Measurements from ENCODE around the gene KIR3DL2.
"Not testable (repeated sequence)": the region's sequence is repeated elsewhere in the genome, so short reads cannot be mapped to it uniquely, and the experiment has no call there.

KIR3DL2 gene

GRCh38 chr19:54850061-54850640, at the start of gene KIR3DL2:
Gene KIR3DL2, plus strand, starts transcription at chr19:54850443. Its CDS starts 33 bp downstream, at chr19:54850476.
- H3K79me2 ChIP-seq (ENCODE audit: low read length); H3K9me3 ChIP-seq (replicated peaks; ENCODE audit: insufficient read depth, low read length); H4K20me1 ChIP-seq (ENCODE audit: insufficient read depth, low read length); H3F3A ChIP-seq (ENCODE audit: insufficient read depth, low read length); H3K4me3 ChIP-seq (ENCODE audit: low read length); H3K9me2 ChIP-seq (replicated peaks; ENCODE audit: insufficient read depth, low read length); H3K36me3 ChIP-seq (replicated peaks; ENCODE audit: insufficient read depth, low read length); H3K4me1 ChIP-seq (ENCODE audit: low read length); H2AFZ ChIP-seq (ENCODE audit: low read length); H3K9ac ChIP-seq (ENCODE audit: low read length); H3K4me2 ChIP-seq (ENCODE audit: low read depth, low read length); DNase-seq; H3K27ac ChIP-seq (ENCODE audit: low read length): not testable (repeated sequence)
- H3K27me3 ChIP-seq (replicated peaks; ENCODE audit: insufficient read depth, low read length) = peaks cover 46% of the 10 kb centered on the region

DNA sequence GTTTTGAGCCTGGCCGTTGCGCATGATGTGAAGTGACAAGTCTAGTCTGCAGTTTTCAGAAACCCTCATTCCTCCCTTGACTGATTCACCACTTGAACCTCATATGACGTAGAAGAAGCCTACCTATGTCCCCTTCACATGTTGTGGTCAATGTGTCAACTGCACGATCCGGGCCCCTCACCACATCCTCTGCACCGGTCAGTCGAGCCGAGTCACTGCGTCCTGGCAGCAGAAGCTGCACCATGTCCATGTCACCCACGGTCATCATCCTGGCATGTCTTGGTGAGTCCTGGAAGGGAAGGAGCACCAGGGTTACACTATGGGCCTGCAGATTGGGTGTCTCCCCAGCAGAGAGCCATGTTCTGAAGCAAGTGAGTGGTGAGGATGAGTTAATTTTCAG, 46.8 kb upstream of the KIR3DL2 start, which contains the start of gene KIR2DL4:
KIR2DL4 (plus strand) TSS at position 201 of the 400 bp plus-strand sequence; CDS start at position 243, 42 bp downstream.
- H3K9me3 ChIP-seq (replicated peaks; ENCODE audit: insufficient read depth, low read length) = no peaks in the 10 kb centered on the region
- no peak for DNase-seq
- no peaks in the 10 kb centered on the region for H3K4me1 ChIP-seq (ENCODE audit: low read length)
- H3K4me2 ChIP-seq (ENCODE audit: low read depth, low read length) = no peak within 1 kb of the TSS
- no peaks in the 10 kb centered on the region for H3K9me2 ChIP-seq (replicated peaks; ENCODE audit: insufficient read depth, low read length)
- H3K27ac ChIP-seq (ENCODE audit: low read length) = no peak within 1 kb of the TSS
- no peaks in the 10 kb centered on the region for H3K36me3 ChIP-seq (replicated peaks; ENCODE audit: insufficient read depth, low read length)
- H4K20me1 ChIP-seq (ENCODE audit: insufficient read depth, low read length) = no peaks in the 10 kb centered on the region
- no peaks in the 10 kb centered on the region; the same call in 1 of the 2 replicates for H3K27me3 ChIP-seq (replicated peaks; ENCODE audit: insufficient read depth, low read length)
- no peak within 1 kb of the TSS for H3K4me3 ChIP-seq (ENCODE audit: low read length)
- TF ChIP-seq EZH2 (optimal IDR thresholded peaks at IDR 0.05; ENCODE audit: low read depth, low read length) (no peak), EZH2phosphoT487 (IDR thresholded peaks at IDR 0.05; ENCODE audit: low read length) (no peak)
- TF ChIP-seq, protein P1, sequence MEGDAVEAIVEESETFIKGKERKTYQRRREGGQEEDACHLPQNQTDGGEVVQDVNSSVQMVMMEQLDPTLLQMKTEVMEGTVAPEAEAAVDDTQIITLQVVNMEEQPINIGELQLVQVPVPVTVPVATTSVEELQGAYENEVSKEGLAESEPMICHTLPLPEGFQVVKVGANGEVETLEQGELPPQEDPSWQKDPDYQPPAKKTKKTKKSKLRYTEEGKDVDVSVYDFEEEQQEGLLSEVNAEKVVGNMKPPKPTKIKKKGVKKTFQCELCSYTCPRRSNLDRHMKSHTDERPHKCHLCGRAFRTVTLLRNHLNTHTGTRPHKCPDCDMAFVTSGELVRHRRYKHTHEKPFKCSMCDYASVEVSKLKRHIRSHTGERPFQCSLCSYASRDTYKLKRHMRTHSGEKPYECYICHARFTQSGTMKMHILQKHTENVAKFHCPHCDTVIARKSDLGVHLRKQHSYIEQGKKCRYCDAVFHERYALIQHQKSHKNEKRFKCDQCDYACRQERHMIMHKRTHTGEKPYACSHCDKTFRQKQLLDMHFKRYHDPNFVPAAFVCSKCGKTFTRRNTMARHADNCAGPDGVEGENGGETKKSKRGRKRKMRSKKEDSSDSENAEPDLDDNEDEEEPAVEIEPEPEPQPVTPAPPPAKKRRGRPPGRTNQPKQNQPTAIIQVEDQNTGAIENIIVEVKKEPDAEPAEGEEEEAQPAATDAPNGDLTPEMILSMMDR (IDR thresholded peaks at IDR 0.05; ENCODE audit: low read length) = no peak
- no peaks in the 10 kb centered on the region for H3K79me2 ChIP-seq (ENCODE audit: low read length)
- no peak within 1 kb of the TSS for H3K9ac ChIP-seq (ENCODE audit: low read length)
- H3F3A ChIP-seq (ENCODE audit: insufficient read depth, low read length) = no peaks in the 10 kb centered on the region
- H2AFZ ChIP-seq (ENCODE audit: low read length) = no peak within 1 kb of the TSS

GRCh38 chr19:54804101-54804500, 46.1 kb upstream of the KIR3DL2 start:
- no peak for TF ChIP-seq EZH2phosphoT487 (IDR thresholded peaks at IDR 0.05; ENCODE audit: low read length)
- TF ChIP-seq, protein P1 (IDR thresholded peaks at IDR 0.05; ENCODE audit: low read length) = no peak
- no peak for TF ChIP-seq EZH2 (optimal IDR thresholded peaks at IDR 0.05; ENCODE audit: low read depth, low read length)
- no peak overlapping the region for H2AFZ ChIP-seq (ENCODE audit: low read length)

GRCh38 chr19:54804571-54804970, 45.7 kb upstream of the KIR3DL2 start:
- Histone ChIP-seq H3K27me3 (replicated peaks; ENCODE audit: insufficient read depth, low read length) (no peaks in the 10 kb centered on the region; the same call in 1 of the 2 replicates), H4K20me1 (ENCODE audit: insufficient read depth, low read length) (no peaks in the 10 kb centered on the region), H3K79me2 (ENCODE audit: low read length) (no peaks in the 10 kb centered on the region), H3K9me3 (replicated peaks; ENCODE audit: insufficient read depth, low read length) (no peaks in the 10 kb centered on the region), H3K9me2 (replicated peaks; ENCODE audit: insufficient read depth, low read length) (no peaks in the 10 kb centered on the region), H3K9ac (ENCODE audit: low read length) (no peak overlapping the region), H3K27ac (ENCODE audit: low read length) (no peak overlapping the region), H3K4me2 (ENCODE audit: low read depth, low read length) (no peak overlapping the region), H3K4me1 (ENCODE audit: low read length) (no peaks in the 10 kb centered on the region), H3K4me3 (ENCODE audit: low read length) (no peak overlapping the region), H2AFZ (ENCODE audit: low read length) (no peak overlapping the region), H3F3A (ENCODE audit: insufficient read depth, low read length) (no peaks in the 10 kb centered on the region), H3K36me3 (replicated peaks; ENCODE audit: insufficient read depth, low read length) (no peaks in the 10 kb centered on the region)
- no peak for TF ChIP-seq EZH2phosphoT487 (IDR thresholded peaks at IDR 0.05; ENCODE audit: low read length)
- no peak for TF ChIP-seq EZH2 (optimal IDR thresholded peaks at IDR 0.05; ENCODE audit: low read depth, low read length)
- TF ChIP-seq, protein P1 (IDR thresholded peaks at IDR 0.05; ENCODE audit: low read length) = no peak
- DNase-seq = no peak

More at GRCh38 chr19:54804101-54804500, 46.1 kb upstream of the KIR3DL2 start:
- DNase-seq = no peak
- Histone ChIP-seq H3K4me1 (ENCODE audit: low read length) (no peaks in the 10 kb centered on the region), H3K79me2 (ENCODE audit: low read length) (no peaks in the 10 kb centered on the region), H3K27me3 (replicated peaks; ENCODE audit: insufficient read depth, low read length) (no peaks in the 10 kb centered on the region; the same call in 1 of the 2 replicates), H3K4me3 (ENCODE audit: low read length) (no peak overlapping the region), H3K9me2 (replicated peaks; ENCODE audit: insufficient read depth, low read length) (no peaks in the 10 kb centered on the region), H3K27ac (ENCODE audit: low read length) (no peak overlapping the region), H3K9ac (ENCODE audit: low read length) (no peak overlapping the region), H3K9me3 (replicated peaks; ENCODE audit: insufficient read depth, low read length) (no peaks in the 10 kb centered on the region), H4K20me1 (ENCODE audit: insufficient read depth, low read length) (no peaks in the 10 kb centered on the region), H3F3A (ENCODE audit: insufficient read depth, low read length) (no peaks in the 10 kb centered on the region), H3K4me2 (ENCODE audit: low read depth, low read length) (no peak overlapping the region), H3K36me3 (replicated peaks; ENCODE audit: insufficient read depth, low read length) (no peaks in the 10 kb centered on the region)

Data from MM.1S (cell line).